Activated naive CD4-positive, alpha-beta T cell treated with anti-CD3 and anti-CD28 coated beads, Interleukin-2, amount 50 U/mL, for 72 hours (primary cell): ENCODE results near the gene KCNQ1OT1. TPM values are rescaled to one million over a fixed set of nuclear protein-coding genes. Genes with fewer than 3 reads are reported as not detected.
"Not testable (repeated sequence)": the region's sequence is repeated elsewhere in the genome, so short reads cannot be mapped to it uniquely, and the experiment has no call there.

Source experiments
- ATAC-seq, 2 donors: fragments of 150-1000 bp; cut with Tn5 transposase; 2 replicates each; pipeline ENCODE4 v1.10.0; 2021; ENCODE audit warnings: mild to moderate bottlenecking in 2 of 2, moderate library complexity in 2 of 2
- DNase-seq, 2 donors: peaks; one replicate each; pipeline ENCODE4 v3.0.0; 2021 to 2022; ENCODE audit warnings: low spot score in 2 of 2
- H3K27ac Mint-ChIP-seq, 2 donors: one replicate each; pipeline ENCODE4 v1.8.0; 2022; ENCODE audit warnings: mild to moderate bottlenecking in 2 of 2, mixed read lengths in 2 of 2
- H3K36me3 Mint-ChIP-seq, 2 donors: one replicate each; pipeline ENCODE4 v1.8.0; 2022; ENCODE audit warnings: mixed read lengths in 2 of 2
- H3K9me3 Mint-ChIP-seq, 2 donors: one replicate each; pipeline ENCODE4 v1.8.0; 2022; ENCODE audit warnings: mixed read lengths in 2 of 2
- total RNA-seq, 2 donors: library from RNA; stranded (reverse); gene quantifications; one replicate each; pipeline ENCODE4 v1.2.3, GENCODE V29; 2022

Gene KCNQ1OT1
- total RNA-seq, 2 donors from 2014 or later, result 0.30 to 0.49 TPM

DNA sequence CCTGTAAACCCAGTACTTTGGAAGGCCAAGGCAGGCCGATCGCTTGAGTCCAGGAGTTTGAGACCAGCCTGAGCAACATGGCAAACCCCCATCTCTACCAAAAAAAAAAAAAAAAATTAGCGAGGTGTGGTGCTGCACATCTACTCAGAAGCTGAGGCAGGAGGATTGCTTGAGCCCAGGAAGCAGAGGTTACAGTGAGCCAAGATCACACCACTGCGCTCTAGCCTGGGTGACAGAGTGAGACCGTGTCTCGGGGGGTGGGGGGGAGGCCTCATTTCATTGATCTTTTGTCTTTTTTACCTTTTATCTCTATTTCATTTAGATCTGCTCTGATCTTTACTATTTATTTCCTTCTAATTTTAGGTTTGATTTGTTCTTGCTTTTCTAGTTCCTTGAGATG is 51.8 kb downstream of the KCNQ1OT1 start:
- ATAC-seq (no peak), DNase-seq (no peak)
- H3K9me3 Mint-ChIP-seq, result peaks cover 43 to 52% of the 10 kb centered on the region in 2 donors
- no peak overlapping the region for H3K27ac Mint-ChIP-seq
- peaks cover 61 to 70% of the 10 kb centered on the region in 2 donors for H3K36me3 Mint-ChIP-seq

DNA sequence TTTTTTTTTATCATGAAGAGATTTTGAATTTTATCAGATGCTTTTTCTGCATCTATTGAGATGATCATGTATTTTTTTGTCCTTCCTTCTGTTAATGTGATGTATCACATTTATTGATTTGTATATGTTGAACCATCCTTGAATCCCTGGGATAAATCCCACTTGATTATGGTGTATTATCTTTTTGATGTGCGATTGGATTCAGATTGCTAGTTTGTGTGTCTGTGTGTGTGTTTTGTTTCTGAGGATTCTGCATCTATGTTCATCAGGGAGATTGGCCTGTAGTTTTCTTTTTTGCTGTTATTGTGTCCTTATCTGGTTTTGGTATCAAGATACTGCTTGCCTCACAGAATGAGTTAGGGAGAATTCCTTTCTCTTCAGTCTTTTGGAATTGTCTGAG is 52.6 kb downstream of the KCNQ1OT1 start:
- Mint-ChIP-seq H3K27ac (no peak overlapping the region), H3K9me3 (peaks cover 49 to 58% of the 10 kb centered on the region in 2 donors), H3K36me3 (peaks cover 61 to 73% of the 10 kb centered on the region in 2 donors)
- no peak for ATAC-seq
- DNase-seq, result no peak

DNA sequence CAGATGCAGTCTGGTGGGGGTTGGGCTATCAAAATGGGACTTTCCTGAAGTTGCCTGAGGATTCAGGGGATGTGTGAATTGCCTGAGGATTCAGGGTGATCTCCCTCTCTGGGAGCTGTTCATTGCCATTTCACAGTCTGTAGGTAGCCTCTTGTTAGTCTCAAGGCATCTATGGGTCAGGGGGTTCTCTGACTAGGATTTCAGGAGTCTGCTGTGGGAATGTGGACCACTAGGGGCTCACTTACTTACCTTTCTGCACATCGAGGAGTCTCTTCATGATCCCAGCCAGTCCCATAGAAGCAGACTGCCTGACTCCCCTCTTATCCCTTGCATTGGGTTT is 54.0 kb downstream of the KCNQ1OT1 start:
- ATAC-seq (no peak), DNase-seq (no peak)
- Mint-ChIP-seq H3K9me3 (peaks cover 57 to 59% of the 10 kb centered on the region in 2 donors), H3K36me3 (peaks cover 68 to 83% of the 10 kb centered on the region in 2 donors), H3K27ac (no peak overlapping the region)

DNA sequence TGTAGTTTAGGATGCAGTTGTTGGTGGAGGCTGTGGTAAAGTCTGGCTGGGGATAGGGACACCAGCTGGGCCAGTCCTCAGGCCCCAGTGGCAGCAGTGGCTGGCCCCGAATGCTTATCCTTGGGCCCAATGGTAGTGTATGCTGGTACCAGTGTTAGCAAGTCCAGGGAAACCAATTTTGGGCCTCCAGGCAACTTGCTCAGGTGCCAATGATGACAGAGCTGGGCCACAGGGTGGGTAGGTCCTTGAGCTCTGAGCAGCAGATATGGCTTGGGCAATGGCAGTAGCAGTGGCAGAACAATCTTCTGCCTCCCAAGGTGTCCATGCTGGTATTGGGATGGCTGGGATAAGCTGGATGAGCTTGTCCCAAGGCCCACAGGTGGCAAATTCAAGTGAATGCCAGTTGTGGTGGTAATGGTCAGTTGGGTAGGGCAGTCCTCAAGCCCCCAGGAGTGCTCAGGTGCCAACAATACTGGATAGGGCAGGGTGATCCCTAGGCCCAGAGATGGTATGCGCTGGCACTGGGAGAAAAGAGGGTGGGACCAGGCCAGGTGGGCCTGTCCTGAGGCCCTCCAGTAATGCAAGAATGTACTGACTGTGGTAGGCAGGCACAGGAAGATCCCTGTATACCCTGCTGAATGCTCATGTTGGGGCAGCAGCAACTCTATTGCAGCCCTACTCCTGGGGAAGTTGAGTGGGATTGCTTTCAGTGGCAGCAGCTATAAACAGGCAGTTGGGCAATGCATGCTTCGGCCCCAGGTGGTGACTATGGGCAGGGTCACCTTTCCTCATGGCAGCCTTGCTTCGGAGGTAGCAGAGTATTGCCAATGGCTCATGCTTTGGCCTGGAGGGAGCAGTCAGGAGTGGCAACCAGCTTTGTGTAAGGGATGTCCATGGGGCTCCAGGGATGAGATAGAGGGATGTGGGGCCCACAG is 54.7 kb downstream of the KCNQ1OT1 start:
- DNase-seq (no peak), ATAC-seq (no peak)
- peaks cover 68 to 83% of the 10 kb centered on the region in 2 donors for H3K36me3 Mint-ChIP-seq
- no peak overlapping the region for H3K27ac Mint-ChIP-seq
- peaks cover 56 to 60% of the 10 kb centered on the region in 2 donors for H3K9me3 Mint-ChIP-seq

DNA sequence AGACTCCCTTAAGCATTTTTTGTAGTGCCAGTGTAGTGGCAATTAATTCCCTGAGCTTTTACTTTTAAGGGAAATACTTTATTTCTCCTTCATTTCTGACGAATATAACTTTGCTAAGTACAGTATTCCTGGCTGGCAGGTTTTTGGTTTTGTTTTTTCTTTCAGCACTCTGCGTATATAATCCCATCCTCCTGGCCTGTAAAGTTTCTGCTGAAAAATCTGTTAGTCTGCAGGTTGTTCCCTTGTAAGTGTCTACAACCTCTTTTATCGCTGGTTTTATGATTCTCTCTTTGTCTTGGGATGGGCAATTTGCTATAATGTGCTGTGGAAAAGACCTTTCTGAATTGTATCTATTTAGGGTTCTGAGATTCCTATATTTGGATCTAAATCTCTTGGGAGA is 56.0 kb downstream of the KCNQ1OT1 start:
- Mint-ChIP-seq H3K9me3 (peaks cover 48 to 60% of the 10 kb centered on the region in 2 donors), H3K36me3 (peaks cover 57 to 84% of the 10 kb centered on the region in 2 donors), H3K27ac (no peak overlapping the region)
- no peak for ATAC-seq
- no peak for DNase-seq

DNA sequence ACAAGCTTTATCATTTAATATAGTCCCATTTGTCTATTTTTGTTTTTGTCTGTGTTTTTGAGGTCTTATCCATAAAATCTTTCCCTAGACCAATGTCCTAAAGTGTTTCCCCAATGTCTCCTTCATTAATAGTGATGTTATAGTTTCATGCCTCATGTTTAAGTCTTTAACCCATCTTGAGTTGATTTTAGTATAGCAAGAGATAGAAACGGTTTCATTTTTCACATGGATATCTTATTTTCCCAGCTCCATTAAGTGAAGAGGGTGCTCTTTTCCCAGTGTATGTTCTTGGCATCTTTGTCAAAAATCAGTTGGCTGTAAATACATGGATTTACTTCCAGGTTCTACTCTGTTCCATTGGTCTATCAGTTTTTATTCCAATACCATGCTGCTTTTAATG is 58.2 kb downstream of the KCNQ1OT1 start:
- H3K9me3 Mint-ChIP-seq, result peaks cover 48 to 67% of the 10 kb centered on the region in 2 donors
- peaks cover 53 to 85% of the 10 kb centered on the region in 2 donors for H3K36me3 Mint-ChIP-seq
- ATAC-seq, result no peak
- H3K27ac Mint-ChIP-seq, result no peak overlapping the region
- no peak for DNase-seq

DNA sequence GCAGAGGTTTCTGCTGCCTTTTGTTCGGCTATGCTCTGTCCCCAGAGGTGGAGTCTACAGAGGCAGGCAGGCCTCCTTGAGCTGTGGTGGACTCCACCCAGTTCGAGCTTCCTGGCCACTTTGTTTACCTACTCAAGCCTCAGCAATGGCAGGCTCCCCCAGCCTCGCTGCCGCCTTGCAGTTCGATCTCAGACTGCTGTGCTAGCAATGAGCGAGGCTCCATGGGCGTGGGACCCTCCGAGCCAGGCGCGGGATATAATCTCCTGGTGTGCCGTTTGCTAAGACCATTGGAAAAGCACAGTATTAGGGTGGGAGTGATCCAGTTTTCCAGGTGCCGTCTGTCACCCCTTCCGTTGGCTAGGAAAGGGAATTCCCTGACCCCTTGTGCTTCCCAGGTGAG is 60.0 kb downstream of the KCNQ1OT1 start:
- Mint-ChIP-seq H3K9me3 (peaks cover 53 to 62% of the 10 kb centered on the region in 2 donors), H3K36me3 (peaks cover 52 to 80% of the 10 kb centered on the region in 2 donors)
- not testable (repeated sequence) for H3K27ac Mint-ChIP-seq, ATAC-seq, DNase-seq

DNA sequence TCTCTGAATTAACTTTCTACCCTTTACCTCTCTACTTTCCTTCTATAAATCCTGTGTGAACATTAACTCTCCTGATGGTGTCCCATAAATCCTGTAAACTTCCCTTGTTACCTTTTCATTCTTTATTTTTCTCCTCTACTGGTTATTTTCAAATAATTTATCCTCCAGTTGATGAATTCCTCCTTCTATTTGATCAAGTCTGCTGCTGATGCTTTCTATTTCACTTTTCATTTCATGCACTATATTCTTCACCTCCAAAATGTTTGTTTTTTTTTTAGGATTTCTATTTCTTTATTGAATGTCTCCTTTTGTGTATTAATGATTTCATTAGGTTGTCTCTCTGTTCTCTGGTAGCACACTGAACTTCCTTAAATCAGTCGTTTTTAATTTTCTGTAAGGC is 68.6 kb downstream of the KCNQ1OT1 start:
- Mint-ChIP-seq H3K27ac (no peak overlapping the region), H3K9me3 (peaks cover 33 to 46% of the 10 kb centered on the region in 2 donors), H3K36me3 (peaks cover 53 to 57% of the 10 kb centered on the region in 2 donors)
- ATAC-seq (no peak), DNase-seq (no peak)

DNA sequence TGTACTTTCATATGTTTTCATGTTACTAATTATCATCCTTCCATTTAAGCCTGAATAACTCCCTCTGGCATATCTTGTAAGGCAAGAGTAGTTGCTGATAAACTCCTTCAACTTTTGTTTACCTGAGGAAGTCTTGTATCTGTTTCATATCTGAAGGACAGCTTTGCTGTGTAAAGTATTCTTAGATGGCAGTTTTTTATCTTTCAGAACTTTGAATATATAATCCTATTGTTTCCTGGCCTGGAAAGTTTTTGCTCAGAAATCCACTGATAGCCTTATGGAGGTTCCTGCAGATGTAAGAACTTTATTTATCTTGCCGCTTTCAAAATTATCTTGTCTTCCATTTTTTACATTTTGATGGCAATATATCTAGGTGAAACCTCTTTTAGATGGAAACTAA is 69.1 kb downstream of the KCNQ1OT1 start:
- H3K27ac Mint-ChIP-seq, result no peak overlapping the region
- H3K9me3 Mint-ChIP-seq, result peaks cover 33 to 41% of the 10 kb centered on the region in 2 donors
- ATAC-seq, result no peak
- peaks cover 52 to 53% of the 10 kb centered on the region in 2 donors for H3K36me3 Mint-ChIP-seq
- DNase-seq, result no peak

DNA sequence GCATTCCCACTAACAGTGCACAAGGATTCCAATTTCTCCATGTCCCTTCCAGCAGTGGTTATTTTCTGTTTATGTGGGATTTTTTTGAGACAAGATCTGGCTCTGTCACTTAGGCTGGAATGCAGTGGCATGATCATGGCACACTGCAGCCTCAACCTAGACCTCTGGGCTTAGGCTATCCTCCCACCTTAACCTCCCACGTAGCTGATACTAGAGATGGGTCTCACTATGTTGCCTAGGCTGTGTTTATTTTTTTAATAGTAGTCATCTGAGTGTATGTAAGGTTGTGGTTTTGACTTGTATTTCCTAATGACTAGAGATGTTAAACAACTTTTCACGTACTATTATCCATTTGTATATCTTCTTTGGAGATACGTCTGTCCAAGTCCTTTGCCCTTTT is 74.6 kb downstream of the KCNQ1OT1 start:
- H3K27ac Mint-ChIP-seq, result no peak overlapping the region
- H3K9me3 Mint-ChIP-seq, result peaks cover 5 to 14% of the 10 kb centered on the region in 2 donors
- peaks cover 14 to 23% of the 10 kb centered on the region in 2 donors for H3K36me3 Mint-ChIP-seq
- DNase-seq (no peak), ATAC-seq (no peak)

DNA sequence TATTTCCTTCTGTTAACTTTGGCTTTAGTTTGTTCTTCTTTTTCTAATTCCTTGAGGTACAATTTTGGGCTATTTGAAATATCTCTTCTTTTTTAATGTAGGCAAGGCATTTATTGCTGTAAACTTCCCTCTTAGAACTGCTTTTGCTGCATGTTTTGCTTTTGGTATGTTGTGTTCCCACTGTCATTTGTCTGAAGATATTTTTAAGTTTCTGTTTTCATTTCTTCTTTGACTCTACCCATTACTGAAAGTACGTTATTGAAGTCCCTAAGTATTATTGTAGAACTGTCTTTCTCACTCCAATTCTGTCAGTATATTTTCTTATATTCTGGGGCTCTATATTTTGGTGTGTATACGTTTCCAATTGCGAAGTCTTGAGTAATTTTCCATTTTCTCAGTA is 77.9 kb downstream of the KCNQ1OT1 start:
- H3K27ac Mint-ChIP-seq, result peak overlapping the region in 1 of 2 donors; percentile 11
- DNase-seq (no peak), ATAC-seq (peak in 1 of 2 donors; percentile 44)
- H3K9me3 Mint-ChIP-seq, result peaks cover 0 to 4% of the 10 kb centered on the region in 2 donors
- H3K36me3 Mint-ChIP-seq, result peaks cover 0 to 8% of the 10 kb centered on the region in 2 donors

DNA sequence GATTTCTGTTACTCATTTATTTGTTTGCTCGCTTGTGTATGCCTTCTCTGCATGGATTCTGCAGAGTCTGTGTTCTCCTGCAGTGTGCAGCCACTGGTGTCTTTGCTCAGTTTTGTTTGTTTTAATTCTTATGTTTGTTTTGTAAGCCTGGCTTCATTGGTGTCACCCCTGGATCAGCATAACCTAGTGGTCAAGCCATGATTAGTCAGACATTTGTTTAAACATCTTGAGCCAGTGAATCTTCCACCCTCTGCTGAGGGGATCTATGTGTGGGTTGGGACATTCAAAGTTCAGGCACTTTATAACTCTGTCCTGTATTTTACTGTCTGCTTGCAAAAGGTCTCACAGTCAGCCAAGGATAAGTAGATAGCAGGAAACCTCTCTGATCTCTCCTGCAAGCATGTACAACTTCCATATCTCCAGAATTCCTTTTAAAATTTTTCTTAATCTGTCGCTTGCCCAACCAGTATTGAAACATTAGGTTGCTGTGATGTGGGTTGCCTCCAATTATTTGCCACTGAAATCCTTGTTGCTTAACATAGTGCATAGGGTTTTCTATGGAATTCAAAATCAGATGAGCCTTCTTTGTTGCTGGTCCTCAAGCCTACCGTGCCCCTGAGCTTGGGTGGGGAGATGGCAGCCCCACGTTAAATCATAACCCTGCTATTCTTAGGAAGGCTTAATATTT is 86.8 kb downstream of the KCNQ1OT1 start:
- ATAC-seq (no peak), DNase-seq (no peak)
- peaks cover 18 to 21% of the 10 kb centered on the region in 2 donors for H3K36me3 Mint-ChIP-seq
- H3K9me3 Mint-ChIP-seq, result peaks cover 23 to 29% of the 10 kb centered on the region in 2 donors
- no peak overlapping the region for H3K27ac Mint-ChIP-seq

DNA sequence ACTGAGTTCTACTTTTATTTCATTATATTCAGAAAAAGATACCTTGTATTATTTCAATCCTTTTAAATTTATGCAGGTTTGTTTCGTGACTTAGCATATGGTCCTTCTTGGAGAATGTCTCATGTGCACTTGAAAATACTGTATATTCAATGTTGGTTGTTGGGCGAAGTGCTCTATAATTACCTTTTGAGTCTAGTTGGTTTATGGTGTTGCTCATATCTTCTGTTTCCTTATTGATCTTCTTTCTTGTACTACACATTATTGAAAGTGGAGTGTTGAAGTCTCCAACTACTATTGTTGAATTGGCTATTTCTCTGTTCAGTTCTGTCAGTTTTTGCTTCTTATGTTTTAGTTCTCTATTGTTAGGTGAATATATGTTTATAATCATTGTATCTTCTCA is 90.4 kb downstream of the KCNQ1OT1 start:
- Mint-ChIP-seq H3K27ac (no peak overlapping the region), H3K9me3 (peaks cover 23 to 29% of the 10 kb centered on the region in 2 donors), H3K36me3 (peaks cover 21 to 23% of the 10 kb centered on the region in 2 donors)
- no peak for ATAC-seq
- DNase-seq, result no peak

DNA sequence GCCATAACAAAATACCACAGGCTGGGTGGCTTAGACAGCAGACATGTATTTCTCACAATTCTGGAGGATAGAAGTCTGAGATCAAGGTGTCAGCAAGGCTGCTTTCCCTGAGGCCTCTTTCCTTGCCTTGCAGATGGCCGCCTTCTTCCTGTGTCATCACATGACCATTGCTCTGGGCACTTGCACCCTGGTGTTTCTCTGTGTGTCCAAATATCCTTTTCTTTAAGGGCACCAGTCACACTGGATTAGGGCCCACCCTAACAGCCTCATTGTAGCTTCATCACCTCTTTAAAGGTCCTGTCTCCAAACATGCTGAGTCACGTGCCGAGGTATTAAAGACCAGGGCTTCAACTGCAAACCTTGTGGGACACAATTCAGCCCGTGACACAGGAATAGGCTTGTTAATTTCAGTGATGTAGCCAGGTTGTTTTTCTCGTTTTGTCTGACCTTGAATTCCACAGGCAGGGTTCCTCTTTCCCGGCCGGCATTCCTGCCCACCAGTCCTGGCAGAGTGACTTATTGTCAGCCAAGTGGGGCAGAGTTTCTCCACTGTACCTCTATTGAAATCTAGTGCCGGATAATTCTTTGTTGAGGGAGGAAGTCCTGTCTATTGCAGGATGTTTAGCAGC is 100.1 kb downstream of the KCNQ1OT1 start:
- peak overlapping the region; percentile 45 to 72 for H3K27ac Mint-ChIP-seq
- ATAC-seq, result no peak
- peaks cover 9 to 27% of the 10 kb centered on the region in 2 donors for H3K9me3 Mint-ChIP-seq
- no peak for DNase-seq
- H3K36me3 Mint-ChIP-seq, result peaks cover 10 to 26% of the 10 kb centered on the region in 2 donors

DNA sequence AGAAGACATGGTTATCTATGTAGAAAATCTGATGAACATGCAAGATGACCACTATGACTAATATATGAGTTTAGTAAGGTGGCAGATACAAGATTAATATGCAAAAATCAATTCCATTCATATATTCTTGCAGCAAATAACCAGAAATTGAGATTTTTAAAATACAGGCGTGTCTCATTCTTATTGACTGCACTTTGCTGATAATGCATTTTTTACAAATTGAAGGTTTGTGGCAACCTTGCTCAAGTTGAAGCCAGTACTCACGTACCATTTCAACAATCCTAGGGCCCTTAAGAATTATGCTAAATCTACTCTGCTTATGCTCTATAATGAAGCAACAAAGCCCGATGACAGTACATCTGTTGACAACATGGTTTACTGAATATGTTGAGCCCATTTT is 104.6 kb downstream of the KCNQ1OT1 start:
- Mint-ChIP-seq H3K36me3 (peaks cover 24 to 37% of the 10 kb centered on the region in 2 donors), H3K9me3 (peaks cover 11 to 37% of the 10 kb centered on the region in 2 donors)

DNA sequence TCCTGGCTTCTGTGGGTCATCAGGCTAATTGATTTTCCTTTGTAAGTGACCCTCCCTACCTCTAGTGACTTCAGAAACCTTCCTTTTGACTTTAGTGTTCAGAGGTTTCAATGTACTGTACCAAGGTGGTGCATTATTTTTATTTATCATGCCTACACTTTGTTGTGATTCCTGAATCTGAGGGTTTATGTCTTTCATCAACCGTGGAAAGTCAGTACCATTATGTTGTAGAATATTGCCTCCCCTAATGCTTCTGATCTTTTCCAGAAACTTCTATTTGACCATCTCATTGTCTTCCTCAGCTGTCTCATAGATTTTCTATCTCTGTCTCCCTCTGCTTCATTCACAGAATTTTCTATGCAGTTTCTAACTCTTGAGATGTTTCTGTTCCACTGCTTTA is 105.5 kb downstream of the KCNQ1OT1 start:
- DNase-seq (no peak), ATAC-seq (no peak)
- Mint-ChIP-seq H3K9me3 (peaks cover 11 to 35% of the 10 kb centered on the region in 2 donors), H3K27ac (no peak overlapping the region), H3K36me3 (peaks cover 24 to 34% of the 10 kb centered on the region in 2 donors)

More for the DNA sequence above, 104.6 kb downstream of the KCNQ1OT1 start:
- H3K27ac Mint-ChIP-seq, result no peak overlapping the region
- no peak for DNase-seq
- no peak for ATAC-seq
